B cell (primary cell): ENCODE data around the gene SLC25A40. TPM values are rescaled to one million over a fixed set of nuclear protein-coding genes. Genes with fewer than 3 reads are reported as not detected.

ENCODE experiments used
- ATAC-seq: fragments of 200-7000 bp; cut with Tn5 transposase; one replicate; pipeline ENCODE4 v1.10.0; 2021; ENCODE audit warnings: low read depth, mild to moderate bottlenecking, moderate number of reproducible peaks, moderate library complexity
- CTCF ChIA-PET: fragments of 350-600 bp; sonication (Branson Sonifier 250); formaldehyde crosslinking; loops from one replicate; lab custom pipeline; 2021; ENCODE audit warnings: antibody characterized with exemption, inconsistent platforms; lab: Charles Lee
- POLR2A ChIA-PET: fragments of 350-600 bp; sonication (Branson Sonifier 250); formaldehyde crosslinking; loops from one replicate; lab custom pipeline; 2021; ENCODE audit warnings: antibody characterized with exemption; lab: Charles Lee
- DNase-seq: peaks from one replicate; pipeline ENCODE4 v3.0.0; 2013
- H2AFZ ChIP-seq: 2 replicates; pipeline ENCODE4 v1.6.1; 2012; ENCODE audit warnings: mild to moderate bottlenecking, low read depth, low read length; ENCODE audit not compliant: insufficient read depth, poor library complexity, severe bottlenecking
- H3K27ac ChIP-seq, 2 donors: 1 replicate in 1 of 2; 2 replicates in 1 of 2; pipeline ENCODE4 v1.5.1; 2012 to 2013; ENCODE audit warnings: low read length in 2 of 2, mild to moderate bottlenecking in 2 of 2, moderate library complexity in 1 of 2
- H3K27me3 ChIP-seq, 4 experiments: fragments of 200-600 bp in 1 of 4; sonication (generic) in 1 of 4; replicated peaks in 1 of 4; 1 replicate in 2 of 4; 2 replicates in 2 of 4; pipeline versions ENCODE4 v1.6.1 to v1.7.0; 2013 to 2016; ENCODE audit warnings: low read length in 3 of 4, mild to moderate bottlenecking in 2 of 4, mixed read lengths in 1 of 4, moderate library complexity in 1 of 4; ENCODE audit not compliant: insufficient read depth in 4 of 4, control insufficient read depth in 3 of 4; ENCODE audit errors: control extremely low read depth in 1 of 4
- H3K36me3 ChIP-seq, 2 experiments: replicated peaks in 1 of 2; 1 replicate in 1 of 2; 2 replicates in 1 of 2; pipeline versions ENCODE4 v1.6.1 to v1.7.1; 2013; ENCODE audit warnings: low read length in 1 of 2; ENCODE audit not compliant: insufficient read depth in 2 of 2, control insufficient read depth in 1 of 2; ENCODE audit errors: control extremely low read depth in 1 of 2, extremely low read depth in 1 of 2
- H3K4me1 ChIP-seq, 2 donors: fragments of 200-600 bp in 1 of 2; sonication (generic) in 1 of 2; 1 replicate in 1 of 2; 2 replicates in 1 of 2; pipeline versions ENCODE4 v1.5.1 to v1.6.1; 2013 to 2017; ENCODE audit warnings: low read length in 2 of 2; ENCODE audit not compliant: control insufficient read depth in 2 of 2, insufficient read depth in 2 of 2
- H3K4me2 ChIP-seq: replicated peaks from 2 replicates; pipeline ENCODE3; 2012; ENCODE audit warnings: mild to moderate bottlenecking, low read depth, low read length; ENCODE audit not compliant: poor library complexity, severe bottlenecking
- H3K4me3 ChIP-seq, 5 experiments: fragments of 200-600 bp in 1 of 5; sonication (generic) in 1 of 5; 1 replicate in 3 of 5; 2 replicates in 2 of 5; pipeline versions ENCODE4 v1.5.1 to v1.7.0; 2011 to 2016; ENCODE audit warnings: low read length in 4 of 5, mild to moderate bottlenecking in 4 of 5, low read depth in 2 of 5, control low read depth in 1 of 5, moderate library complexity in 1 of 5; ENCODE audit not compliant: insufficient read depth in 1 of 5; ENCODE audit errors: control extremely low read depth in 1 of 5, extremely low read depth in 1 of 5
- H3K79me2 ChIP-seq: fragments of 200-600 bp; sonication (generic); one replicate; pipeline ENCODE4 v1.6.0; 2016; ENCODE audit warnings: low read length; ENCODE audit not compliant: control insufficient read depth, insufficient read depth
- H3K9ac ChIP-seq: fragments of 200-600 bp; sonication (generic); 2 replicates; pipeline ENCODE4 v1.6.1; 2017; ENCODE audit warnings: mild to moderate bottlenecking, low read length, moderate library complexity
- H3K9me3 ChIP-seq, 3 donors: one replicate each; pipeline versions ENCODE4 v1.6.1 to v1.7.1; 2013; ENCODE audit warnings: low read length in 2 of 3; ENCODE audit not compliant: control insufficient read depth in 2 of 3, insufficient read depth in 1 of 3; ENCODE audit errors: control extremely low read depth in 1 of 3
- H4K20me1 ChIP-seq: 2 replicates; pipeline ENCODE4 v1.6.0; 2012; ENCODE audit warnings: mild to moderate bottlenecking, low read length; ENCODE audit not compliant: insufficient read depth, control insufficient read depth, poor library complexity, severe bottlenecking
- H3K27ac Mint-ChIP-seq: one replicate; pipeline ENCODE4 v1.8.0; 2021; ENCODE audit warnings: mixed read lengths
- H3K27me3 Mint-ChIP-seq: one replicate; pipeline ENCODE4 v1.8.0; 2021; ENCODE audit warnings: mixed read lengths
- H3K4me1 Mint-ChIP-seq: one replicate; pipeline ENCODE4 v1.8.0; 2021; ENCODE audit warnings: mixed read lengths
- H3K4me3 Mint-ChIP-seq: one replicate; pipeline ENCODE4 v1.8.0; 2021; ENCODE audit warnings: mixed read lengths
- H3K9me3 Mint-ChIP-seq: one replicate; pipeline ENCODE4 v1.8.0; 2022; ENCODE audit warnings: mixed read lengths; ENCODE audit not compliant: insufficient read depth
- EZH2 ChIP-seq: IDR thresholded peaks from 2 replicates; pipeline ENCODE4 v1.6.1; 2012; ENCODE audit warnings: borderline replicate concordance, low read depth, mild to moderate bottlenecking, moderate library complexity, low read length; ENCODE audit not compliant: insufficient read depth, poor library complexity, severe bottlenecking
- WGBS: methylation state at CpG from one replicate; pipeline ENCODE4 v1.1.5; 2013; ENCODE audit warnings: missing lambda C conversion rate; ENCODE audit not compliant: insufficient coverage; 5-methylcytosine and 5-hydroxymethylcytosine counted together
- intact Hi-C: fragments of 100-400 bp; cut with micrococcal nuclease; formaldehyde crosslinking; loops from one replicate; pipeline ENCODE4 v1.10.0; 2022
- polyA plus RNA-seq: library from polyadenylated mRNA; depleted of rRNA; stranded (reverse); fragments of >200 nt; gene quantifications from 2 replicates; pipeline ENCODE4 v1.2.3, GENCODE V29; 2012
- total RNA-seq, 2 donors: library from RNA; stranded (reverse); fragments of 120-200 nt in 1 of 2; gene quantifications; 1 replicate in 1 of 2; 2 replicates in 1 of 2; pipeline versions ENCODE4 v1.2.3 to v1.2.4, GENCODE V29; 2013 to 2022
- TF ChIP-seq, protein P1 (sequence below): fragments of 200-600 bp; IDR thresholded peaks from one replicate; pipeline ENCODE4 v1.8.0; 2022; ENCODE audit warnings: antibody characterized with exemption, mild to moderate bottlenecking

Gene SLC25A40
- total and polyA plus RNA-seq, 2 donors (not counting 1 experiment from before 2014, with no cell fraction given) = 10.5 to 28.1 TPM

DNA sequence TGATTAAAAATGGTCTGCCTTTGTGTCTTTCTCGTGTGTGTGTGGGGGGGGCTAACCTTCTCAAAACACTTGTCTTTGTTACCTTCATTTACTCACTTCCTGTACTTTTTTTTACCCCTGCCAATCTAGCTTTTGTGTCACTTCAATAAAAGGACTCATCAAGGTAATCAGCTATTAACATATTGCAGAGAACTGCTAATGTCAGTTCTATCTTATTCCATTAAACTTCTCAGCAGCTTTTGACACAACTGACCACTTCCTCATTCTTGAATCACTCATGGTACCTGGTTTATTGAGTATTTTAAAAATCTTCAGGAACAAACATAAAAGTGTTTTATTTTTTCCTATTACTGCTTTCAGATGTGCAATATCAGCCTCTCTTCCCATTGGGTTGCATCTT, 59.8 kb downstream of the SLC25A40 start:
- no peak for ATAC-seq
- no peak overlapping the region for H3K27ac Mint-ChIP-seq
- DNase-seq = no peak
- H3K4me3 Mint-ChIP-seq = no peak overlapping the region
- H3K27me3 ChIP-seq = no peaks in the 10 kb centered on the region
- H3K4me1 Mint-ChIP-seq = no peaks in the 10 kb centered on the region
- H3K9ac ChIP-seq = no peak overlapping the region
- no peak overlapping the region for H3K4me3 ChIP-seq
- H3K27ac ChIP-seq = no peak overlapping the region
- H3K4me1 ChIP-seq = no peaks in the 10 kb centered on the region
- H3K36me3 ChIP-seq = no peaks in the 10 kb centered on the region
- H4K20me1 ChIP-seq = no peaks in the 10 kb centered on the region
- no peak for TF ChIP-seq EZH2
- TF ChIP-seq, protein P1, sequence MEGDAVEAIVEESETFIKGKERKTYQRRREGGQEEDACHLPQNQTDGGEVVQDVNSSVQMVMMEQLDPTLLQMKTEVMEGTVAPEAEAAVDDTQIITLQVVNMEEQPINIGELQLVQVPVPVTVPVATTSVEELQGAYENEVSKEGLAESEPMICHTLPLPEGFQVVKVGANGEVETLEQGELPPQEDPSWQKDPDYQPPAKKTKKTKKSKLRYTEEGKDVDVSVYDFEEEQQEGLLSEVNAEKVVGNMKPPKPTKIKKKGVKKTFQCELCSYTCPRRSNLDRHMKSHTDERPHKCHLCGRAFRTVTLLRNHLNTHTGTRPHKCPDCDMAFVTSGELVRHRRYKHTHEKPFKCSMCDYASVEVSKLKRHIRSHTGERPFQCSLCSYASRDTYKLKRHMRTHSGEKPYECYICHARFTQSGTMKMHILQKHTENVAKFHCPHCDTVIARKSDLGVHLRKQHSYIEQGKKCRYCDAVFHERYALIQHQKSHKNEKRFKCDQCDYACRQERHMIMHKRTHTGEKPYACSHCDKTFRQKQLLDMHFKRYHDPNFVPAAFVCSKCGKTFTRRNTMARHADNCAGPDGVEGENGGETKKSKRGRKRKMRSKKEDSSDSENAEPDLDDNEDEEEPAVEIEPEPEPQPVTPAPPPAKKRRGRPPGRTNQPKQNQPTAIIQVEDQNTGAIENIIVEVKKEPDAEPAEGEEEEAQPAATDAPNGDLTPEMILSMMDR = no peak
- H3K9me3 Mint-ChIP-seq = no peaks in the 10 kb centered on the region
- intact Hi-C loops = no loop called here
- H3K4me2 ChIP-seq = no peak overlapping the region
- CTCF ChIA-PET = no interaction called here
- POLR2A ChIA-PET = no interaction called here
- WGBS = no CpG with 5 or more reads among the region's 1 CpG
- no peaks in the 10 kb centered on the region for H3K27me3 Mint-ChIP-seq
- H3K79me2 ChIP-seq = no peaks in the 10 kb centered on the region
- no peak overlapping the region for H2AFZ ChIP-seq
- H3K9me3 ChIP-seq = no peaks in the 10 kb centered on the region

DNA sequence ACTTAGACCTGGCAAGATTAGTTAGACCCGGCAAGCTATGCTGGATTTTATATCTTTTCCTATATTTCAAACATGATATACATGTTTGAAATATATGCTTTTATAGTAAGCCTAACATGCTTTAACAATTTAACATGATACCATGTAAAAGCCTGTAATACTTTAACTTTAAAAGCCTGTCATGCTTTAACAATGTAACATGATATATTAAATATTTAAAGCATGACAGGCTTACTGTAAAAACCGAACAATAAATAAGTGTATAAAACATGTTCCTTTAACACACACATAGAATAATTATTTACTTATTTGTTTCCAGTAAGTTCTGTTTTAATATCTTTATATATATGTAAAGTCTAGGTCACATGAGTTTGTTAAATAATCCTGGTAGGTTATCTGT, 65.4 kb downstream of the SLC25A40 start:
- H3K79me2 ChIP-seq = no peaks in the 10 kb centered on the region
- no peak overlapping the region for H3K27ac Mint-ChIP-seq
- TF ChIP-seq, protein P1 = no peak
- no peak for TF ChIP-seq EZH2
- H3K9me3 ChIP-seq = no peaks in the 10 kb centered on the region
- H4K20me1 ChIP-seq = no peaks in the 10 kb centered on the region
- no peak for ATAC-seq
- no peaks in the 10 kb centered on the region for H3K4me1 Mint-ChIP-seq
- intact Hi-C loops = no loop called here
- no peak overlapping the region for H2AFZ ChIP-seq
- H3K9me3 Mint-ChIP-seq = no peaks in the 10 kb centered on the region
- no peak overlapping the region for H3K4me3 ChIP-seq
- H3K27me3 Mint-ChIP-seq = no peaks in the 10 kb centered on the region
- no peaks in the 10 kb centered on the region for H3K36me3 ChIP-seq
- no peaks in the 10 kb centered on the region for H3K27me3 ChIP-seq
- no peak overlapping the region for H3K4me2 ChIP-seq
- H3K27ac ChIP-seq = no peak overlapping the region
- no CpG with 5 or more reads among the region's 2 CpGs for WGBS
- ChIA-PET CTCF (interaction anchor here (0.7 to 1.2 kb wide), 2 partner anchors 13 to 14 kb away, joined by 3 to 4 read pairs; no protein-coding TSS in a partner anchor), POLR2A (no interaction called here)
- no peak overlapping the region for H3K9ac ChIP-seq
- no peaks in the 10 kb centered on the region for H3K4me1 ChIP-seq
- no peak for DNase-seq
- H3K4me3 Mint-ChIP-seq = no peak overlapping the region
